Measurements from ENCODE around the gene ASCC3.
"Not testable (repeated sequence)": the region's sequence is repeated elsewhere in the genome, so short reads cannot be mapped to it uniquely, and the experiment has no call there.

ASCC3 gene

GRCh38 chr6:100796049-100796823, 84.9 kb downstream of the ASCC3 start:
- no peak for DNase-seq

- no peak for DNase-seq
These were observed 91.0 kb downstream of the ASCC3 start for GRCh38 chr6:100790084-100790483.

- DNase-seq: no peak
These were observed 95.1 kb downstream of the ASCC3 start for GRCh38 chr6:100785982-100786381.

GRCh38 chr6:100780648-100781047, 100.5 kb downstream of the ASCC3 start:
- DNase-seq: no peak

- DNase-seq: no peak
These were observed 105.5 kb downstream of the ASCC3 start for GRCh38 chr6:100775667-100776066.

- no peak for DNase-seq
These were observed 106.4 kb downstream of the ASCC3 start for GRCh38 chr6:100774681-100775080.

- no peak for DNase-seq
These were observed 112.2 kb downstream of the ASCC3 start for GRCh38 chr6:100768816-100769351.

- no peak for DNase-seq
These were observed 117.4 kb downstream of the ASCC3 start for GRCh38 chr6:100763617-100764241.

- no peak for DNase-seq
These were observed 119.3 kb downstream of the ASCC3 start for GRCh38 chr6:100761841-100762240.

- not testable (repeated sequence) for DNase-seq
These were observed 122.7 kb downstream of the ASCC3 start for GRCh38 chr6:100758386-100758785.

- no peak for DNase-seq
These were observed 127.7 kb downstream of the ASCC3 start for GRCh38 chr6:100753421-100753820.

- DNase-seq: no peak
These were observed 129.5 kb downstream of the ASCC3 start for GRCh38 chr6:100751590-100751989.

- DNase-seq: no peak
These were observed 135.6 kb downstream of the ASCC3 start for GRCh38 chr6:100745419-100746041.

GRCh38 chr6:100740439-100740838, 140.7 kb downstream of the ASCC3 start:
- DNase-seq: no peak

- DNase-seq: peak in 1 of 2 donors; percentile 13
These were observed 143.4 kb downstream of the ASCC3 start for GRCh38 chr6:100737720-100738119.

- no peak for DNase-seq
These were observed 149.7 kb downstream of the ASCC3 start for GRCh38 chr6:100731411-100731810.

- no peak for DNase-seq
These were observed 150.8 kb downstream of the ASCC3 start for GRCh38 chr6:100730001-100730980.

GRCh38 chr6:100726666-100727065, 154.5 kb downstream of the ASCC3 start:
- no peak for DNase-seq

- no peak for DNase-seq
These were observed 156.4 kb downstream of the ASCC3 start for GRCh38 chr6:100724696-100725095.

GRCh38 chr6:100724222-100724621, 156.9 kb downstream of the ASCC3 start:
- DNase-seq: no peak

- DNase-seq: no peak
These were observed 159.9 kb downstream of the ASCC3 start for GRCh38 chr6:100721256-100721655.

GRCh38 chr6:100719883-100720682, 161.0 kb downstream of the ASCC3 start:
- peak in 1 of 2 donors; percentile 29 for DNase-seq

Measured in CD4-positive, alpha-beta T cell treated with Interleukin-4 for 1 hour (primary cell).